A549 (cell line): ENCODE results near the gene HINT1. TPM values are rescaled to one million over a fixed set of nuclear protein-coding genes. Genes with fewer than 3 reads are reported as not detected.

Experiments
- ATAC-seq, 2 experiments: fragments of 200-7000 bp in 1 of 2; fragments of >200 bp in 1 of 2; cut with Nextera tagmentation in 1 of 2; cut with Tn5 transposase in 1 of 2; 3 replicates each; pipeline versions ENCODE4 v1.8.0 to v1.9.1; 2018 to 2020; ENCODE audit warnings: mild to moderate bottlenecking in 1 of 2, moderate library complexity in 1 of 2
- CTCF ChIA-PET: fragments of 300-600 bp; sonication (Branson Sonifier 250); formaldehyde crosslinking; extraction: SDS; loops from one replicate; lab custom pipeline; 2021; ENCODE audit warnings: antibody characterized with exemption, inconsistent platforms; lab: Yijun Ruan, JAX
- POLR2A ChIA-PET: fragments of 350-600 bp; formaldehyde crosslinking; extraction: SDS; loops from one replicate; lab custom pipeline; 2021; ENCODE audit warnings: antibody characterized with exemption, inconsistent platforms; lab: Yijun Ruan, JAX
- DNase-seq, 2 experiments: peaks; one replicate each; pipeline versions ENCODE4 v3.0.0 to v3.0.0-alpha.2; 2011 to 2016; ENCODE audit warnings: low read depth in 1 of 2, low spot score in 1 of 2
- FAIRE-seq: peaks from 2 replicates; lab custom pipeline; 2011; peaks lifted over from hg19 to GRCh38; lab: Jason Lieb, UNC
- H3K27ac ChIP-seq, 2 experiments: fragments of >200 bp; sonication (Bioruptor Twin); formaldehyde crosslinking; 3 replicates each; pipeline ENCODE4 v1.5.1; 2016 to 2017
- H3K4me1 ChIP-seq: fragments of >200 bp; sonication (Bioruptor Twin); formaldehyde crosslinking; 3 replicates; pipeline ENCODE4 v1.6.1; 2016
- H3K4me2 ChIP-seq: fragments of >200 bp; sonication (Bioruptor Twin); formaldehyde crosslinking; 3 replicates; pipeline ENCODE4 v1.6.1; 2016
- H3K4me3 ChIP-seq: fragments of >200 bp; sonication (Bioruptor Twin); formaldehyde crosslinking; 3 replicates; pipeline ENCODE4 v1.5.1; 2016
- H3K9me3 ChIP-seq: fragments of >200 bp; sonication (Bioruptor Twin); formaldehyde crosslinking; 3 replicates; pipeline ENCODE4 v1.6.1; 2016
- BHLHE40 ChIP-seq: IDR thresholded peaks from 2 replicates; pipeline ENCODE4 v1.6.1; 2012; ENCODE audit warnings: low read depth, low read length, inconsistent platforms
- CBX8 ChIP-seq: fragments of 200-600 bp; sonication (generic); IDR thresholded peaks from 2 replicates; pipeline ENCODE4 v1.6.1; 2016
- CEBPB ChIP-seq, 2 experiments: fragments of >200 bp in 1 of 2; sonication (Bioruptor Twin) in 1 of 2; formaldehyde crosslinking in 1 of 2; IDR thresholded peaks; 2 replicates each; pipeline ENCODE4 v1.6.1; 2012 to 2016
- EHF ChIP-seq: fragments of 250-450 bp; sonication (Bioruptor Pico); IDR thresholded peaks from 2 replicates; pipeline ENCODE4 v1.5.0; 2020; ENCODE audit warnings: mild to moderate bottlenecking
- ESRRA ChIP-seq: fragments of 150-350 bp; IDR thresholded peaks from 2 replicates; pipeline ENCODE4 v1.6.1; 2014; ENCODE audit warnings: mild to moderate bottlenecking, low read length, borderline replicate concordance
- FOSB ChIP-seq: fragments of 250-450 bp; sonication (Bioruptor Pico); IDR thresholded peaks from 2 replicates; pipeline ENCODE4 v1.5.0; 2020; ENCODE audit warnings: mild to moderate bottlenecking, moderate library complexity
- FOSL2 ChIP-seq, 2 experiments: fragments of 450-650 bp in 1 of 2; fragments of >200 bp in 1 of 2; sonication (Bioruptor Twin) in 1 of 2; formaldehyde crosslinking; IDR thresholded peaks; 2 replicates each; pipeline versions ENCODE4 v1.5.0 to v1.6.1; 2016 to 2020; ENCODE audit warnings: mild to moderate bottlenecking in 1 of 2, moderate library complexity in 1 of 2
- HEYL ChIP-seq: fragments of 250-450 bp; sonication (Bioruptor Pico); IDR thresholded peaks from 2 replicates; pipeline ENCODE4 v1.8.0; 2021; ENCODE audit warnings: mild to moderate bottlenecking, moderate library complexity
- HOXB5 ChIP-seq: fragments of 250-450 bp; sonication (Bioruptor Pico); IDR thresholded peaks from 2 replicates; pipeline ENCODE4 v1.5.0; 2020; ENCODE audit warnings: mild to moderate bottlenecking, moderate library complexity
- JUN ChIP-seq, 2 experiments: fragments of >200 bp; sonication (Bioruptor Twin); formaldehyde crosslinking; IDR thresholded peaks; 2 replicates in 1 of 2; 3 replicates in 1 of 2; pipeline ENCODE4 v1.6.1; 2016 to 2017
- MAFK ChIP-seq: fragments of 450-650 bp; IDR thresholded peaks from 2 replicates; pipeline ENCODE4 v1.6.1; 2014; ENCODE audit not compliant: partially characterized antibody
- NPAS2 ChIP-seq: fragments of 250-450 bp; sonication (Bioruptor Pico); IDR thresholded peaks from 2 replicates; pipeline ENCODE4 v1.8.0; 2022; ENCODE audit warnings: mild to moderate bottlenecking, moderate library complexity, borderline replicate concordance
- PHF8 ChIP-seq: fragments of 200-600 bp; sonication (generic); IDR thresholded peaks from 2 replicates; pipeline ENCODE4 v1.6.1; 2016; ENCODE audit warnings: low read depth, mild to moderate bottlenecking, antibody characterized with exemption, moderate library complexity, borderline replicate concordance
- POLR2A ChIP-seq: IDR thresholded peaks from 2 replicates; pipeline ENCODE4 v1.6.1; 2012; ENCODE audit warnings: mild to moderate bottlenecking, low read length
- RAD21 ChIP-seq, 2 experiments: fragments of >200 bp in 1 of 2; sonication (Bioruptor Twin) in 1 of 2; formaldehyde crosslinking in 1 of 2; IDR thresholded peaks in 1 of 2; conservative IDR thresholded peaks in 1 of 2; 2 replicates in 1 of 2; 3 replicates in 1 of 2; pipeline ENCODE4 v1.6.1; 2012 to 2018; ENCODE audit warnings: inconsistent platforms in 1 of 2
- RARB ChIP-seq: fragments of 250-450 bp; sonication (Bioruptor Pico); IDR thresholded peaks from 2 replicates; pipeline ENCODE4 v1.8.0; 2021; ENCODE audit warnings: mild to moderate bottlenecking, moderate library complexity
- RFX5 ChIP-seq: fragments of 450-650 bp; IDR thresholded peaks from 2 replicates; pipeline ENCODE4 v1.7.1; 2014; ENCODE audit warnings: antibody characterized with exemption, mild to moderate bottlenecking, moderate library complexity
- TFCP2L1 ChIP-seq: fragments of 250-450 bp; sonication (Bioruptor Pico); IDR thresholded peaks from 2 replicates; pipeline ENCODE4 v1.5.0; 2021; ENCODE audit warnings: mild to moderate bottlenecking
- ZFP36 ChIP-seq: fragments of 450-650 bp; IDR thresholded peaks from 2 replicates; pipeline ENCODE4 v1.6.1; 2014; ENCODE audit warnings: borderline replicate concordance; ENCODE audit not compliant: partially characterized antibody
- ZNF302 ChIP-seq: fragments of 250-450 bp; sonication (Bioruptor Pico); IDR thresholded peaks from 2 replicates; pipeline ENCODE4 v1.9.0; 2021; ENCODE audit warnings: inconsistent platforms, mild to moderate bottlenecking, moderate library complexity
- ZSCAN20 ChIP-seq: fragments of 250-450 bp; sonication (Bioruptor Pico); IDR thresholded peaks from 2 replicates; pipeline ENCODE4 v1.8.0; 2022; ENCODE audit warnings: mild to moderate bottlenecking, moderate library complexity
- WGBS: methylation state at CpG from one replicate; pipeline ENCODE4 v1.1.6; 2017; ENCODE audit errors: missing lambda C conversion rate; 5-methylcytosine and 5-hydroxymethylcytosine counted together
- polyA plus RNA-seq, 4 experiments: library from polyadenylated mRNA; depleted of rRNA in 3 of 4; stranded (reverse); fragments of >200 nt; fragmentation: RNase III in 1 of 4; extraction: RNeasy Plus Mini Kit Qiagen cat#74134 plus additional on column Dnase treatment in 1 of 4; gene quantifications; 2 replicates in 3 of 4; 3 replicates in 1 of 4; pipeline ENCODE4 v1.2.3, GENCODE V29; 2011 to 2017
- TF ChIP-seq, protein P1 (sequence below): IDR thresholded peaks from 2 replicates; pipeline ENCODE4 v1.6.1; 2012; ENCODE audit warnings: low read depth, borderline replicate concordance
- TF ChIP-seq, protein P2 (sequence below): fragments of >200 bp; sonication (Bioruptor Twin); formaldehyde crosslinking; IDR thresholded peaks from 3 replicates; pipeline ENCODE4 v1.6.1; 2016
- TF ChIP-seq, protein P3 (sequence below): fragments of >200 bp; sonication (Bioruptor Twin); formaldehyde crosslinking; IDR thresholded peaks from 2 replicates; pipeline ENCODE4 v1.6.1; 2016

Gene HINT1
- polyA plus RNA-seq, 2 of the 4 experiments (the other 2 are of a cell fraction): 806 to 1,252 TPM

DNA sequence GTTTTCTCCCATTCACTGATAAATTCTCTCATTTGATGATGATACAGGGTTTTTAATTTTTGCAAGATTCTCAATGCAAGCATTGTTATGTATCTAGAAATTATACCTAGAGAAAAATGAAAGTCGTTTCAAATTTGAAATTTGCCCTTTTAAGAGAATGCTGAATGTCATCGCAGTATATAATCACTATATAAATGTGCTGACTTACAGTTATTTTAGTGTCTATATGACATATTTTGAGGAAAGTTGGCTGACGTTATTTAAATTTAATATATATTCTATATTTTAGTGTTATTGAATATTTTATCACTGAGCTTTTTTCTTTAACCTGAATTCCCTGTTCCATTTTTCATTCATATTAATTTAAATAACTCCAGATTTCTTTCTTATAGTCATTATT is 35.5 kb upstream of the HINT1 start:
- DNase-seq: no peak
- no peak for FAIRE-seq
- POLR2A ChIA-PET: no interaction called here
- CTCF ChIA-PET: no interaction called here
- ATAC-seq: no peak
- H3K9me3 ChIP-seq: no peaks in the 10 kb centered on the region
- no peak overlapping the region for H3K27ac ChIP-seq
- H3K4me3 ChIP-seq: no peak overlapping the region
- 74% methylated on average over 3 of the region's 3 CpGs for whole genome bisulfite sequencing
- no peaks in the 10 kb centered on the region for H3K4me1 ChIP-seq
- TF ChIP-seq ESRRA (no peak), MAFK (peak; percentile 13)
- TF ChIP-seq, all 56 proteins: peak for 1
- no peak overlapping the region for H3K4me2 ChIP-seq

DNA sequence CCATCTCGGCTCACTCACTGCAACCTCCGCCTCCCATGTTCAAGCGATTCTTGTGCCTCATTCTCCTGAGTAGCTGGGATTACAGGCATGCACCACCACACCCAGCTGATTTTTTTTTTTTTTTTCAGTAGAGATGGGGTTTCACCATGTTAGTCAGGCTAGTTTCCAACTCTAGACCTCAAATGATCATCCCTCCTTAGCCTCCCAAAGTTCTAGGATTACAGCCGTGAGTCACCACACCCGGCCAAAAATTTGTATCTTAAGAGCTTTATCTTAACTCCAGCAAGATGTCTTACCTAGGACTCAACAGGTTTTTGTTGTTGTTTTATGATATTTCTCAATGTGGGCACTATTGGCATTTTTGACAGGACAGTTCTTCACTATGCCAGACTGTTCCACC is 33.6 kb upstream of the HINT1 start:
- Histone ChIP-seq H3K4me2 (no peak overlapping the region), H3K27ac (no peak overlapping the region), H3K4me3 (no peak overlapping the region), H3K4me1 (no peaks in the 10 kb centered on the region), H3K9me3 (no peaks in the 10 kb centered on the region)
- TF ChIP-seq RARB (CRISPR knock-in tag) (no peak), MAFK (no peak), PHF8 (no peak), POLR2A (no peak), HOXB5 (CRISPR knock-in tag) (no peak), ZSCAN20 (no peak), ZNF302 (CRISPR knock-in tag) (no peak), TFCP2L1 (no peak), FOSL2 (IDR thresholded peaks at IDR 0.05) (no peak), FOSL2 (CRISPR knock-in tag; IDR thresholded peaks at IDR 0.05) (no peak), ZFP36 (no peak), CEBPB (IDR thresholded peaks at IDR 0.05) (no peak), RFX5 (no peak), NPAS2 (CRISPR knock-in tag) (no peak)
- no peak for DNase-seq
- ChIA-PET POLR2A (no interaction called here), CTCF (no interaction called here)
- 92% methylated on average over 5 of the region's 5 CpGs for WGBS
- FAIRE-seq: no peak
- ATAC-seq: no peak

DNA sequence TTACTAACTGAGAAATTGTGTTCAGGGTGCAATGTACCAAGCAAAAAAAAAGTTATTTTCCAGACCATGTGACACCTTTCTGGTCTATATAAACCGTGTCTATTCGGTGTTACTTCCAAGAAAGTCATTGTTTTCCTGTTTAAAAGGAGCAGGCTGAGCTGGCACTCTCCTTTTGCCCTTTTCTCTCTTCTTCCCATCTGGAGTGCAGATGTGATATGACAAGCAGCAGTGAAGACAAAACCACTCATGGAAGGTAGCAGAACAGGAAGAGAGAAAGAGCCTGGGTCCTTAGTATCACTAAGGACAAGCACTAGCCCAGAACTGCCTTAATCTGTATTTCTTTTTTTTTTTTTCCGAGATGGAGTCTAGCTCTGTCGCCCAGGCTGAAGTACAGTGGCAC is 31.3 kb upstream of the HINT1 start:
- 84% methylated on average over 4 of the region's 4 CpGs for WGBS
- POLR2A ChIA-PET: interaction anchor here (0.6 kb wide), 1 partner anchor 66 kb away, joined by 4 read pairs; no protein-coding TSS in a partner anchor

More for the DNA sequence above, 31.3 kb upstream of the HINT1 start:
- Histone ChIP-seq H3K4me3 (no peak overlapping the region), H3K4me1 (no peaks in the 10 kb centered on the region), H3K4me2 (no peak overlapping the region), H3K9me3 (no peaks in the 10 kb centered on the region), H3K27ac (no peak overlapping the region)
- TF ChIP-seq, protein P1, sequence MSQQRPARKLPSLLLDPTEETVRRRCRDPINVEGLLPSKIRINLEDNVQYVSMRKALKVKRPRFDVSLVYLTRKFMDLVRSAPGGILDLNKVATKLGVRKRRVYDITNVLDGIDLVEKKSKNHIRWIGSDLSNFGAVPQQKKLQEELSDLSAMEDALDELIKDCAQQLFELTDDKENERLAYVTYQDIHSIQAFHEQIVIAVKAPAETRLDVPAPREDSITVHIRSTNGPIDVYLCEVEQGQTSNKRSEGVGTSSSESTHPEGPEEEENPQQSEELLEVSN: no peak
- no peak for TF ChIP-seq CBX8
- TF ChIP-seq BHLHE40: no peak
- TF ChIP-seq, protein P2, sequence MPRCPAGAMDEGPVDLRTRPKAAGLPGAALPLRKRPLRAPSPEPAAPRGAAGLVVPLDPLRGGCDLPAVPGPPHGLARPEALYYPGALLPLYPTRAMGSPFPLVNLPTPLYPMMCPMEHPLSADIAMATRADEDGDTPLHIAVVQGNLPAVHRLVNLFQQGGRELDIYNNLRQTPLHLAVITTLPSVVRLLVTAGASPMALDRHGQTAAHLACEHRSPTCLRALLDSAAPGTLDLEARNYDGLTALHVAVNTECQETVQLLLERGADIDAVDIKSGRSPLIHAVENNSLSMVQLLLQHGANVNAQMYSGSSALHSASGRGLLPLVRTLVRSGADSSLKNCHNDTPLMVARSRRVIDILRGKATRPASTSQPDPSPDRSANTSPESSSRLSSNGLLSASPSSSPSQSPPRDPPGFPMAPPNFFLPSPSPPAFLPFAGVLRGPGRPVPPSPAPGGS: no peak
- no peak for TF ChIP-seq HEYL (CRISPR knock-in tag)
- TF ChIP-seq EHF (CRISPR knock-in tag): no peak
- TF ChIP-seq FOSB (CRISPR knock-in tag): no peak
- TF ChIP-seq JUN (IDR thresholded peaks at IDR 0.05): no peak
- no peak for TF ChIP-seq NPAS2 (CRISPR knock-in tag)
- TF ChIP-seq RAD21 (conservative IDR thresholded peaks at IDR 0.05 in 1 of 2, IDR thresholded peaks at IDR 0.05 in 1 of 2): no peak
- no peak for TF ChIP-seq TFCP2L1
- TF ChIP-seq, protein P3, sequence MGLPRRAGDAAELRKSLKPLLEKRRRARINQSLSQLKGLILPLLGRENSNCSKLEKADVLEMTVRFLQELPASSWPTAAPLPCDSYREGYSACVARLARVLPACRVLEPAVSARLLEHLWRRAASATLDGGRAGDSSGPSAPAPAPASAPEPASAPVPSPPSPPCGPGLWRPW: no peak
- TF ChIP-seq POLR2A: no peak
- ATAC-seq: no peak
- CTCF ChIA-PET: interaction anchor here (1.3 kb wide), 1 partner anchor 9 kb away, joined by 3 read pairs; no protein-coding TSS in a partner anchor
- no peak for DNase-seq
- FAIRE-seq: no peak
